Prostate gland (tissue), 2 donors: ENCODE measurements around the gene CEPT1.

ENCODE experiments used
- CTCF ChIP-seq, 4 experiments: fragments of 200-600 bp in 2 of 4; fragments of 450-650 bp in 2 of 4; sonication (generic) in 2 of 4; IDR thresholded peaks; 1 replicate in 3 of 4; 2 replicates in 1 of 4; pipeline ENCODE4 v1.5.1; 2016 to 2019; ENCODE audit warnings: antibody characterized with exemption in 4 of 4, mild to moderate bottlenecking in 2 of 4, moderate library complexity in 2 of 4
- POLR2A ChIP-seq: fragments of 450-650 bp; IDR thresholded peaks from one replicate; pipeline ENCODE4 v1.6.1; 2016; ENCODE audit warnings: antibody characterized with exemption, mild to moderate bottlenecking
- POLR2AphosphoS5 ChIP-seq: sonication (generic); formaldehyde crosslinking; IDR thresholded peaks from one replicate; pipeline ENCODE4 v1.6.1; 2017; ENCODE audit warnings: antibody characterized with exemption

GRCh38 chr1:111208921-111209320 lies 68.9 kb downstream of the CEPT1 start:
- TF ChIP-seq CTCF (IDR thresholded peaks at IDR 0.05), result no peak
- TF ChIP-seq POLR2A, result no peak
- TF ChIP-seq POLR2AphosphoS5, result no peak
